Activated CD8-positive, alpha-beta T cell treated with anti-CD3 and anti-CD28 coated beads for 36 hours (primary cell): ENCODE results near the gene FAM53A. TPM values are rescaled to one million over a fixed set of nuclear protein-coding genes. Genes with fewer than 3 reads are reported as not detected.

Experiments
- ATAC-seq: fragments of 200-7000 bp; cut with Tn5 transposase; one replicate; pipeline ENCODE4 v1.10.0; 2021; ENCODE audit warnings: mild to moderate bottlenecking, moderate library complexity
- CTCF ChIA-PET: fragments of 350-600 bp; sonication (Branson Sonifier 250); formaldehyde crosslinking; loops from one replicate; lab custom pipeline; 2021; ENCODE audit warnings: antibody characterized with exemption; lab: Charles Lee
- POLR2A ChIA-PET: fragments of 350-600 bp; sonication (Branson Sonifier 250); formaldehyde crosslinking; loops from one replicate; lab custom pipeline; 2021; ENCODE audit warnings: antibody characterized with exemption; lab: Charles Lee
- DNase-seq: peaks from one replicate; pipeline ENCODE4 v3.0.0-alpha.2; 2020
- H3K27ac Mint-ChIP-seq: one replicate; pipeline ENCODE4 v1.8.0; 2021; ENCODE audit warnings: mild to moderate bottlenecking, mixed read lengths
- H3K27me3 Mint-ChIP-seq: one replicate; pipeline ENCODE4 v1.8.0; 2021; ENCODE audit warnings: mixed read lengths
- H3K36me3 Mint-ChIP-seq: one replicate; pipeline ENCODE4 v1.8.0; 2021; ENCODE audit warnings: low read depth, mixed read lengths
- H3K4me1 Mint-ChIP-seq: one replicate; pipeline ENCODE4 v1.8.0; 2021; ENCODE audit warnings: low read depth, mixed read lengths
- H3K4me3 Mint-ChIP-seq: one replicate; pipeline ENCODE4 v1.8.0; 2021; ENCODE audit warnings: mild to moderate bottlenecking, moderate library complexity, mixed read lengths
- H3K9me3 Mint-ChIP-seq: one replicate; pipeline ENCODE4 v1.8.0; 2021; ENCODE audit warnings: mixed read lengths
- CTCF ChIP-seq: fragments of 200-600 bp; IDR thresholded peaks from one replicate; pipeline ENCODE4 v1.8.0; 2022; ENCODE audit warnings: antibody characterized with exemption, mild to moderate bottlenecking
- intact Hi-C: fragments of 100-400 bp; cut with micrococcal nuclease; formaldehyde crosslinking; loops from one replicate; pipeline ENCODE4 v1.10.0; 2022
- total RNA-seq, 2 experiments: library from RNA; stranded (reverse); gene quantifications; one replicate each; pipeline ENCODE4 v1.2.3, GENCODE V29; 2021

FAM53A gene
- total RNA-seq, 2 experiments from 2014 or later: 1.2 to 1.8 TPM

DNA sequence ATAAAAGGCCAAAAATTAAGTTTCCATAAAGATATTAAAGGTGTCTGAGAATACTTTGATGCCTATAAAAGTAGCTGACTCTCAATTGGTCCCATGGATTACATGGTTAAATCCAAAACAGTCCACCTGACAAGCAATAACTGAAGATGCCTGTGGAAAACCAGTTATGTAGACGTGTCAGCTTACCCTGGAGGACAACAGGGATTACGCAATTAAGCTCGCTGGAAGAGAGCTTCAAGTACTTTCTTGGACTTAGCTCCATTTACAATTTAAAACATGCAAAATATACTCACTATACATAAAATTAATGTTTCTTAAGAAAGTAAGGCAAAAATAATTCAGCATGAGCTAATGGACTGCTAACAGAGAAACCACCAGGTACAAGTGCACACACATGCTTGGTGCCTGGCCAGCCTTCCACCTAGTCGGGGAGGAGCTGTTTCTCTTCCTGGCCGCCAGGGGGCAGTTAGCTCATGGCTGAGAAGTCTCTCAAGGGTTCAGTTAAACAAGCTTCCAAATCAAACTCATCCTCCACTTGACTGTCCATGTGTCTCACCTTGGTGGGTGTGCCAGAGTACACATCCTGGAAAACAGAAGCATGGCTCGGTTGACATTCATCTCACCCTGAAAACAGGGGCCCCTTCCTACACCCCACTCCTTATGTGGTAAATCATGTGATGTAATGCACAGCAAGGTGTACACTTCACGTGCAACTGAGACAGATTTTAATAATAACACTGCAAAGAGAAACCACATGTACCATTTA lies 9.2 kb upstream of the FAM53A start:
- ATAC-seq: peak; percentile 96
- Mint-ChIP-seq H3K36me3 (peaks cover 52% of the 10 kb centered on the region), H3K4me1 (peaks cover 3% of the 10 kb centered on the region), H3K27me3 (no peaks in the 10 kb centered on the region), H3K27ac (peak overlapping the region; percentile 70), H3K9me3 (no peaks in the 10 kb centered on the region), H3K4me3 (no peak overlapping the region)
- TF ChIP-seq CTCF: peak; percentile 86
- ChIA-PET POLR2A (interaction anchor here (0.6 to 7.2 kb wide), 7 partner anchors 8 to 36 kb away, joined by 3 to 76 read pairs (median 6); partner anchors contain the start of genes SLBP, TACC3 and TMEM129), CTCF (interaction anchor here (0.7 to 10.1 kb wide), 34 partner anchors 10 to 246 kb away, joined by 3 to 257 read pairs (median 4); partner anchors contain the start of genes FAM53A, SLBP, TACC3 and TMEM129)
- DNase-seq: peak; percentile 80
- intact Hi-C loops: loop anchor here (2.0 kb wide), 1 partner anchor 33 kb away; no protein-coding TSS in a partner anchor

DNA sequence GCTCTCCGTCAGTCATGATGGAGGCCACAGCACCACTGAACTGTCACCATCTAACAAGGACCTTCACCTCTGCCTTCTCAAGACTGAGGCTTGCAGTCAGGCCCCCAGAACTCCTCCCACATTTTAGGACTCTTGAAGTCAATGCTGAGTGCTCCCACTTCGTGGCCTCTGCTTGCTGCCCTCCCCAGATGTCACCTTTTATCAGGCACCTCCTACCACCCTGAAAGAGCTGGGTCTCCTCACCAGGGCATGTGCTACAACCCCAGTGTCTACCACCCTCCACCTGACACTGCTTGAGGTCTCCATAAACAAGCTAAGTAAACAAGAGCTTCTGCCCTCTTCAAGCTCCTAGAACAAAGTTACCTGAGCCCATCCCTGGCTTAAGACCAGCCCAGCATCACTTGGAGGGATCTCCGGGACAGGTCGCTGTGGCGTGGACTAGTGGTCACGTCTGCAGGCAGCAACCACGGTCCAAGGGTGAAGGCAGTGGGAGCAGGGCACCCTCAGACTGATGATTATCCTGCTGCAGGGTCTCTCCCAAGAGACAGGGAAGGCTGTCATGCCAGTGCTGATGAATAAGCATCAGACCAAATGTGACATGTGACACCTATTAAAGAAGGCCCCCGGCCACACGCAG lies 7.7 kb upstream of the FAM53A start:
- ChIA-PET POLR2A (interaction anchor here (0.7 to 7.2 kb wide), 8 partner anchors 9 to 36 kb away, joined by 3 to 76 read pairs (median 3); partner anchors contain the start of genes SLBP, TACC3 and TMEM129), CTCF (interaction anchor here (3.1 to 10.1 kb wide), 3 partner anchors 15 to 54 kb away, joined by 13 to 257 read pairs (median 177); partner anchors contain the start of genes SLBP, TACC3 and TMEM129)
- intact Hi-C loops: loop anchor here (2.0 kb wide), 1 partner anchor 35 kb away; no protein-coding TSS in a partner anchor
- Mint-ChIP-seq H3K27me3 (no peaks in the 10 kb centered on the region), H3K4me3 (no peak overlapping the region), H3K4me1 (peaks cover 3% of the 10 kb centered on the region), H3K27ac (no peak overlapping the region), H3K36me3 (peaks cover 46% of the 10 kb centered on the region), H3K9me3 (no peaks in the 10 kb centered on the region)
- no peak for DNase-seq
- no peak for ATAC-seq
- TF ChIP-seq CTCF: no peak

GRCh38 chr4:1690698-1691097 lies 6.6 kb upstream of the FAM53A start:
- DNase-seq: no peak
- H3K4me1 Mint-ChIP-seq: peaks cover 3% of the 10 kb centered on the region
- H3K4me3 Mint-ChIP-seq: no peak overlapping the region
- no peak overlapping the region for H3K27ac Mint-ChIP-seq
- H3K36me3 Mint-ChIP-seq: peaks cover 42% of the 10 kb centered on the region
- ATAC-seq: no peak
- ChIA-PET POLR2A (interaction anchor here (0.9 to 7.2 kb wide), 5 partner anchors 8 to 37 kb away, joined by 3 to 76 read pairs (median 4); partner anchors contain the start of genes SLBP, TACC3 and TMEM129), CTCF (interaction anchor here (0.8 to 10.1 kb wide), 4 partner anchors 16 to 58 kb away, joined by 4 to 257 read pairs (median 95); partner anchors contain the start of genes SLBP, TACC3 and TMEM129)
- no peaks in the 10 kb centered on the region for H3K27me3 Mint-ChIP-seq
- TF ChIP-seq CTCF: no peak
- intact Hi-C loops: no loop called here
- no peaks in the 10 kb centered on the region for H3K9me3 Mint-ChIP-seq

DNA sequence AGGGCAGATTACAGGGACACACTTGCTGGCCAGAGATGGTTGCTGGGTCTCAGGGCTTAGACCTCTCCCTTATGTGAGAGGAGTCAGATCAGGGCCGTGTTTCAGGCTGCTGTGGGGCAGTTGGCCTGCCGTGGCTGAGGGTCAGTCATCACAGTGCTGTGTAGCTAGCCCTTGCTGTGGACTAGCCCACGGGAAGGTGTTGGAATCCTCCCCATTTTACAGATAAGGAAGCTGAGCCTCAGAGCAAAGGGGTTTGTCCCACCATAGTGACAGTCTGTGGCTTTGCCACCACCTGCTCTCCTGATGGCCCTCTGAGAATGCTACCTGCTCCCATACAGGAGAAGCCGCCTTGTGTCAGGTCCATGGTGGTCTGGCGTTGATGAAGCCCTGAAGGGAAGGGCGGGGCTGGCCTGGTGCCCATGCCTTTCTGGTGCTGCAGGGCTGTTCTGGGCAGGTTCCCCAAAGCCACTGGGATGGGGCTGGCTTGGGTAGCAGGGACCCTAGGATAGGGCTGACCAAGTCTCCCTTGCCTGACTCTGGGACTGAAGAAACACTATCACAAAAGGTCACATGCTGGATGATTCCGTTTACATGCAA lies 2.4 kb upstream of the FAM53A start:
- TF ChIP-seq CTCF: no peak
- Mint-ChIP-seq H3K36me3 (peaks cover 15% of the 10 kb centered on the region), H3K4me3 (no peak overlapping the region), H3K4me1 (peaks cover 11% of the 10 kb centered on the region), H3K9me3 (no peaks in the 10 kb centered on the region), H3K27me3 (no peaks in the 10 kb centered on the region), H3K27ac (peak overlapping the region; percentile 43)
- DNase-seq (no peak), ATAC-seq (no peak)
- POLR2A ChIA-PET: no interaction called here
- intact Hi-C loops: no loop called here
- CTCF ChIA-PET: no interaction called here
